Chondrocyte (in vitro differentiated cells): Measurements from ENCODE around the gene FRMPD1. TPM values are rescaled to one million over a fixed set of nuclear protein-coding genes. Genes with fewer than 3 reads are reported as not detected.

Experiments used
- DNase-seq: peaks from one replicate; pipeline ENCODE4 v3.0.0; 2021; ENCODE audit warnings: mixed read lengths, low spot score
- H3K27ac Mint-ChIP-seq: one replicate; pipeline ENCODE4 v1.8.0; 2021; ENCODE audit warnings: mild to moderate bottlenecking, moderate library complexity, mixed read lengths; ENCODE audit not compliant: unreplicated experiment
- H3K27me3 Mint-ChIP-seq: 2 replicates; pipeline ENCODE4 v1.8.0; 2021; ENCODE audit warnings: low read depth, mixed read lengths
- H3K36me3 Mint-ChIP-seq: 2 replicates; pipeline ENCODE4 v1.8.0; 2021; ENCODE audit warnings: low read depth, mixed read lengths
- H3K4me1 Mint-ChIP-seq: 2 replicates; pipeline ENCODE4 v1.8.0; 2021; ENCODE audit warnings: low read depth, mild to moderate bottlenecking, mixed read lengths
- H3K4me3 Mint-ChIP-seq: one replicate; pipeline ENCODE4 v1.8.0; 2021; ENCODE audit warnings: mild to moderate bottlenecking, moderate library complexity, mixed read lengths; ENCODE audit not compliant: unreplicated experiment
- H3K9me3 Mint-ChIP-seq: 2 replicates; pipeline ENCODE4 v1.8.0; 2021; ENCODE audit warnings: low read depth, mixed read lengths
- total RNA-seq: library from RNA; stranded (reverse); gene quantifications from 3 replicates; pipeline ENCODE4 v1.2.1, GENCODE V29; 2021
- TF ChIP-seq, protein P1 (sequence below): fragments of 200-600 bp; sonication (generic); IDR thresholded peaks from 2 replicates; pipeline ENCODE4 v1.5.0; 2021; ENCODE audit warnings: antibody characterized with exemption, mild to moderate bottlenecking, moderate library complexity

FRMPD1 gene
- total RNA-seq, 1 donor from 2014 or later, result not detected

DNA sequence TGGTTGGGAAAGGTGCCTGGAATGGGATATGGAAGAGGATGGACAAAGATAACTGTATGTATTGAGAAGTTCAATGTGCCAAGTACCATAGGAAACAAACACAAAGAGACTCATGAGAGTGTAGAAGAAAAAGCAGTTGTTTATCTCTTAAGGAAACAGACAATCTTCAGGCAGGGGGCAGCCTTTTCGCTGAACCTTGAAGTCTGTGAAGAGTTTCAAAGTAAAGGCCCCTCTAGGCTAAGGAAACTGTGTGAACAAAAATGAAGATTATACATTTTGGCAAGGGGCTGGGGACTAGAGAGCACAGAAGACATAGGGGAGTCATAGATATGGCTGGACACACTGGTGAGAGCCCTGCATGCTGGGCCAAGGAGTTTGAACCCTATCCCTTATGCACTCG, 27.5 kb upstream of the FRMPD1 start:
- H3K4me3 Mint-ChIP-seq, result no peak overlapping the region
- TF ChIP-seq, protein P1, sequence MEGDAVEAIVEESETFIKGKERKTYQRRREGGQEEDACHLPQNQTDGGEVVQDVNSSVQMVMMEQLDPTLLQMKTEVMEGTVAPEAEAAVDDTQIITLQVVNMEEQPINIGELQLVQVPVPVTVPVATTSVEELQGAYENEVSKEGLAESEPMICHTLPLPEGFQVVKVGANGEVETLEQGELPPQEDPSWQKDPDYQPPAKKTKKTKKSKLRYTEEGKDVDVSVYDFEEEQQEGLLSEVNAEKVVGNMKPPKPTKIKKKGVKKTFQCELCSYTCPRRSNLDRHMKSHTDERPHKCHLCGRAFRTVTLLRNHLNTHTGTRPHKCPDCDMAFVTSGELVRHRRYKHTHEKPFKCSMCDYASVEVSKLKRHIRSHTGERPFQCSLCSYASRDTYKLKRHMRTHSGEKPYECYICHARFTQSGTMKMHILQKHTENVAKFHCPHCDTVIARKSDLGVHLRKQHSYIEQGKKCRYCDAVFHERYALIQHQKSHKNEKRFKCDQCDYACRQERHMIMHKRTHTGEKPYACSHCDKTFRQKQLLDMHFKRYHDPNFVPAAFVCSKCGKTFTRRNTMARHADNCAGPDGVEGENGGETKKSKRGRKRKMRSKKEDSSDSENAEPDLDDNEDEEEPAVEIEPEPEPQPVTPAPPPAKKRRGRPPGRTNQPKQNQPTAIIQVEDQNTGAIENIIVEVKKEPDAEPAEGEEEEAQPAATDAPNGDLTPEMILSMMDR, result no peak
- peaks cover 19% of the 10 kb centered on the region for H3K27me3 Mint-ChIP-seq
- peaks cover 1% of the 10 kb centered on the region for H3K36me3 Mint-ChIP-seq
- H3K4me1 Mint-ChIP-seq, result no peaks in the 10 kb centered on the region
- no peaks in the 10 kb centered on the region for H3K9me3 Mint-ChIP-seq
- no peak overlapping the region for H3K27ac Mint-ChIP-seq
- no peak for DNase-seq

DNA sequence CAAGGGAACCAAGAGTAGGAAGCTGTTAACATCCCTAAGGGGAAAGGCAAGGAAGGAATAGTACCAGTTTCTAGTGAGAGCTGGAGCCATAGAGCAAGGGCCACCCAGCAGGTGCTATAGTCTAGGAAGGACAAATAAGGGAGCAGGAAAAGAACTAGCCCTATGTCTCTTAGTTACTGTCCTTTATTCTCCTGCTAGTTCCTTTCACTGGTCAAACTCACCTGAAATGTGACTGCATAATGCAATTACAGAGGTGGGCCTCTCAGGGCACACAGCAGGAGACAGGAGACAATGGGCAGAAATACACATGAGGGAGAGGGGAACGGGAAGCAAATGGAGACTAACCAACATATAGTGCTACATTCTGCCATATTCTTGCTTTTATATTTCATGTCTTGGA, 26.7 kb upstream of the FRMPD1 start:
- no peak for DNase-seq
- Mint-ChIP-seq H3K36me3 (peaks cover 1% of the 10 kb centered on the region), H3K4me1 (no peaks in the 10 kb centered on the region), H3K27me3 (peaks cover 21% of the 10 kb centered on the region), H3K9me3 (no peaks in the 10 kb centered on the region), H3K4me3 (no peak overlapping the region), H3K27ac (no peak overlapping the region)
- TF ChIP-seq, protein P1, result no peak

DNA sequence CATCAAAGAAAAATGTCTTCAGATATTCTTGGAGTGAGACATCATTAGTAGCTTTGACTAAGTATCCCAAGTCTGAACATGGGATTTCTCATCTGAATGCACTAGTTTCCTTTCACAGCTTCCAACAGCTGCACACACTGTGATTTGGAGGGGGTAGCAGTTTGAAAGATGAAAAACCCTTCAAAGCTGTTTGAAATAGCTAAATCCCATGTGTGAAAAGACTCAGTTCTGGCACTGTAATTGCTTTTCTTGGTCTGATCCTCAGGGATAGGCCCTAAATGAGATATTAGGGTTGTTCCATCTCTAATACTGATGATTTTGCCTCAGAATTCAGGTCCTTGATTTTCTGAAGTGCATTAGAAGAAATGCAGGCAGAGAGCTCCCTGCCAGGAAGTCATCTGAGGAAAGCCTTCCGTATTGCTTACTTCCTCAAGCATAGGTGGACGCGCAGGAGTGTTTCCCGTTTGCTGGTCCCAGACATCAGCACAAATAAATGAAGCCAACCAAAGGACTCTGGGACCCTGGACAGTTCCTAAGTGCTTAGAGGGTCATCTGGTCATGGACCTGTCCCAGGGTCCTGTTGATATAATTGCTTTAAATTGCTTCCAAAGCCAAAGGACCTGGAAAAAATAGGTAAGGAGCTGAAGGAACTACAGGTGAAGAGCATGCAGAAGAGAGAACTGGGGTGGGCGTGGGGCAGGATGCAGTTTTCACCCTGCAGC, 25.6 kb upstream of the FRMPD1 start:
- no peak overlapping the region for H3K4me3 Mint-ChIP-seq
- H3K4me1 Mint-ChIP-seq, result no peaks in the 10 kb centered on the region
- H3K27ac Mint-ChIP-seq, result no peak overlapping the region

DNA sequence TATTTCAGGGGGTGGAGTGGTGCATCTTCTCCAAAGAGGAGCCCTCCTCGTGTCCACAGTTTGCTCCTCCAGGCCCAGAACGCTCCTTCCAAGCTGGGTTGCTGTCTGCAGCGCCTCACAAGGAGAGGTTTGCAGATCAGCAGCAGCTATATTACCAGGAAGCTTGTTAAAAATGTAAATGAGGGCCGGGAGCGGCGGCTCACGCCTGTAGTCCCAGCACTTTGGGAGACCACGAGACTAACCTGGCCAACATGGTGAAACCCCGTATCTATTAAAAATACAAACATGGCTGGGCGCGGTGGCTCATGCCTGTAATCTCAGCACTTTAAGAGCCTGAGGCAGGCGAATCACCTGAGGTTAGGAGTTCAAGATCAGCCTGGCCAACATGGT, 25.0 kb upstream of the FRMPD1 start:
- no peaks in the 10 kb centered on the region for H3K9me3 Mint-ChIP-seq
- no peak overlapping the region for H3K4me3 Mint-ChIP-seq
- H3K27ac Mint-ChIP-seq, result no peak overlapping the region
- no peaks in the 10 kb centered on the region for H3K4me1 Mint-ChIP-seq
- TF ChIP-seq, protein P1, result no peak
- DNase-seq, result no peak
- peaks cover 1% of the 10 kb centered on the region for H3K36me3 Mint-ChIP-seq
- H3K27me3 Mint-ChIP-seq, result peaks cover 21% of the 10 kb centered on the region

More for the DNA sequence above, 25.6 kb upstream of the FRMPD1 start:
- DNase-seq, result no peak
- TF ChIP-seq, protein P1, result no peak
- Mint-ChIP-seq H3K27me3 (peaks cover 21% of the 10 kb centered on the region), H3K36me3 (peaks cover 1% of the 10 kb centered on the region), H3K9me3 (no peaks in the 10 kb centered on the region)

DNA sequence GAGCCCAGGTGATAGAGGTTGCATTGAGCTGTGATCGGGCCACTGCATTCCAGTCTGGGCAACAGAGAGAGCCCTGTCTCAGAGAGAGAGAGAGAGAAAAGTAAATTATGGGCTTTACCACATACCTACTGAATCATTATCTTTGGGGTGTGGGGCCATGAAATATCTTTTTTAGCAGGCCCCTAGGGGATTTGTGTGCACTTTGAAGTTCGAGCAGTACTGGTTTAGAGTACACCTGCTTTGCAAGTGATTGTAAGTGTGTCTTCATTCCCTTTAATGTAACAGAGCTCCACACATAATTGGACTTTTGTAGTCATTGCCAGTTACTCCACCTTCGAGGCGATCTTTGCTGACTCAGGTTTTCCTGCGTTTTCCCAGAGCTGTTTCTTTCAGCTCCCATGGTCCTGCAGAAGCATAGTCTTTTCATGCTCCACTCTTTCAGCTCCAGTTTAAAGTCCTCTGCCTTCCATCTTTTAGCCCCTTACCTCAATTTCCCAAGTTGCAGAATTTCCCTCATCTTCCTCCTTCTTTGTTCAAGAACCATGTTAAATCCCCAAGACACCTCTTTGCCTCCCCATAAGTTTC, 24.0 kb upstream of the FRMPD1 start:
- H3K36me3 Mint-ChIP-seq, result peaks cover 1% of the 10 kb centered on the region
- peaks cover 18% of the 10 kb centered on the region for H3K27me3 Mint-ChIP-seq
- TF ChIP-seq, protein P1, result no peak
- no peak overlapping the region for H3K4me3 Mint-ChIP-seq
- H3K4me1 Mint-ChIP-seq, result no peaks in the 10 kb centered on the region
- H3K27ac Mint-ChIP-seq, result no peak overlapping the region
- DNase-seq, result no peak
- H3K9me3 Mint-ChIP-seq, result no peaks in the 10 kb centered on the region
